C4-2B (cell line): ENCODE data around the gene MIB2.

Source experiments
- CTCF ChIP-seq: fragments of 450-650 bp; conservative IDR thresholded peaks from 2 replicates; pipeline ENCODE4 v1.5.1; 2017; ENCODE audit warnings: mild to moderate bottlenecking
- ZFX ChIP-seq: fragments of 450-650 bp; IDR thresholded peaks from 2 replicates; pipeline ENCODE4 v1.6.1; 2017

GRCh38 chr1:1616045-1616790, 918 bp downstream of the MIB2 start:
- no peak for TF ChIP-seq CTCF
- 0 out of 2 replicates have a peak, but pooled peaks have one; percentile 42 for TF ChIP-seq ZFX
